ENCODE data around the gene CARMIL1. TPM values are rescaled to one million over a fixed set of nuclear protein-coding genes. Genes with fewer than 3 reads are reported as not detected.

The CARMIL1 gene
- total RNA-seq, 4 donors from 2014 or later, result 13.6 to 33.2 (median 22.2) TPM

GRCh38 chr6:25346064-25346463 is 66.9 kb downstream of the CARMIL1 start:
- TF ChIP-seq POLR2A (IDR thresholded peaks at IDR 0.05) (no peak), CTCF (IDR thresholded peaks at IDR 0.05) (no peak), POLR2AphosphoS5 (IDR thresholded peaks at IDR 0.05) (no peak), EP300 (IDR thresholded peaks at IDR 0.05) (no peak)
- no peak overlapping the region for H3K27ac ChIP-seq
- no peak overlapping the region for H3K4me3 ChIP-seq
- WGBS, result 72% methylated on average over 3 of the region's 3 CpGs
- H3K4me1 ChIP-seq, result no peaks in the 10 kb centered on the region
- H3K36me3 ChIP-seq, result no peaks in the 10 kb centered on the region
- no peaks in the 10 kb centered on the region for H3K9me3 ChIP-seq
- no peaks in the 10 kb centered on the region for H3K27me3 ChIP-seq
- no peak for DNase-seq (ENCODE audit: low spot score in 2 of 2)

GRCh38 chr6:25350573-25350972 is 71.4 kb downstream of the CARMIL1 start:
- H3K36me3 ChIP-seq, result no peaks in the 10 kb centered on the region
- H3K4me1 ChIP-seq, result no peaks in the 10 kb centered on the region
- H3K27ac ChIP-seq, result no peak overlapping the region
- H3K4me3 ChIP-seq, result no peak overlapping the region
- H3K9me3 ChIP-seq, result no peaks in the 10 kb centered on the region
- TF ChIP-seq EP300 (IDR thresholded peaks at IDR 0.05), result no peak
- TF ChIP-seq POLR2AphosphoS5 (IDR thresholded peaks at IDR 0.05), result no peak
- TF ChIP-seq CTCF (IDR thresholded peaks at IDR 0.05), result no peak
- TF ChIP-seq POLR2A (IDR thresholded peaks at IDR 0.05), result no peak
- DNase-seq (ENCODE audit: low spot score in 2 of 2), result no peak
- H3K27me3 ChIP-seq, result no peaks in the 10 kb centered on the region

- 90% methylated on average over 6 of the region's 6 CpGs for WGBS
- Histone ChIP-seq H3K27me3 (no peaks in the 10 kb centered on the region), H3K27ac (no peak overlapping the region), H3K36me3 (no peaks in the 10 kb centered on the region), H3K9me3 (no peaks in the 10 kb centered on the region), H3K4me3 (no peak overlapping the region), H3K4me1 (no peaks in the 10 kb centered on the region)
- DNase-seq (ENCODE audit: low spot score in 2 of 2), result no peak
- TF ChIP-seq CTCF (IDR thresholded peaks at IDR 0.05) (no peak), POLR2AphosphoS5 (IDR thresholded peaks at IDR 0.05) (no peak), POLR2A (IDR thresholded peaks at IDR 0.05) (no peak), EP300 (IDR thresholded peaks at IDR 0.05) (no peak)
These were observed 72.3 kb downstream of the CARMIL1 start for GRCh38 chr6:25351485-25351884.

GRCh38 chr6:25352285-25352684 is 73.1 kb downstream of the CARMIL1 start:
- WGBS, result 86% methylated on average over 2 of the region's 2 CpGs
- no peaks in the 10 kb centered on the region for H3K9me3 ChIP-seq
- no peak for DNase-seq (ENCODE audit: low spot score in 2 of 2)

More at GRCh38 chr6:25352285-25352684, 73.1 kb downstream of the CARMIL1 start:
- Histone ChIP-seq H3K4me1 (no peaks in the 10 kb centered on the region), H3K36me3 (no peaks in the 10 kb centered on the region), H3K27me3 (no peaks in the 10 kb centered on the region), H3K4me3 (no peak overlapping the region), H3K27ac (no peak overlapping the region)
- no peak for TF ChIP-seq EP300 (IDR thresholded peaks at IDR 0.05)
- TF ChIP-seq POLR2A (IDR thresholded peaks at IDR 0.05), result no peak
- no peak for TF ChIP-seq POLR2AphosphoS5 (IDR thresholded peaks at IDR 0.05)
- no peak for TF ChIP-seq CTCF (IDR thresholded peaks at IDR 0.05)

Data from suprapubic skin (tissue), 4 donors.